Effector CD4-positive, alpha-beta T cell (primary cell): ENCODE results near the gene HNRNPUL2.
"Not testable (repeated sequence)": the region's sequence is repeated elsewhere in the genome, so short reads cannot be mapped to it uniquely, and the experiment has no call there.

Source experiments
- DNase-seq: peaks from one replicate; pipeline ENCODE4 v3.0.0-alpha.2; 2020

HNRNPUL2 gene

DNA sequence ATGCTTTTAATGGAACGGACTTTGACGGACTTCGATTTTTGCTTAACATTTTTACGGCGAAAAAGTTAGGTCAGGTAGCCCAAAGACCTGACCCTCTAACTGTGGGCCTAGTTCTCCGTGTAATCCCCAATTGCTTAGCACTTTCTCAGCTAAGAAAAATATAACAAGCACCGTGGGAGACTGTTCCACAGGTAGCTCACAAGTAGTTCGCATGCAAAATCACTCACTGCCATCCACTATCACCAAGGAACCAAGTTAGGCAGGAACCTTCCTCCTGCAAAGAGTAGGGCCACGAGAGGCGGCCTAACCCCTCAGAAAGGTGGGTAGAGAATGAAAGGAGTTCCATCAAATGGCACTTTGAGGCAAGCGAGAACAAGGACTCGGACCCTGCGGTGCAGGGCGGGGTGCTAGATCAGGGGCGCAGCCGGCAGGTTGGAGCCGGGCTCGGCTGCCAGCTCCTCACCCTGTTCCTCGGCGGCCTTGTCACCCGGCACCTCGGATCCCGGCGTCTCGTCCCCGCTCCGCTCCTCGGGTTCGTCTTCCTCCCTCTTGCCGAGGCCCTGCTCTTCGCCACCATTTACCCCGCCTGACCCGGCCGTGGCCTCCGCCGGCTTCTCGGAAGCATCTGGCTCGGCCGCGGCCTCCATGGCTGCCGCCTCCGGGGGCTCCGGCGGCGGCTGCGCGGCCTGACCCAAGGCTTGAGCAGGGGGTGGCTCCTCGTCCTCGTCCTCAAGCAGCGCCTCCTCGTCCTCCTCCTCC lies 922 bp downstream of the HNRNPUL2 start:
- peak; percentile 8 for DNase-seq

DNA sequence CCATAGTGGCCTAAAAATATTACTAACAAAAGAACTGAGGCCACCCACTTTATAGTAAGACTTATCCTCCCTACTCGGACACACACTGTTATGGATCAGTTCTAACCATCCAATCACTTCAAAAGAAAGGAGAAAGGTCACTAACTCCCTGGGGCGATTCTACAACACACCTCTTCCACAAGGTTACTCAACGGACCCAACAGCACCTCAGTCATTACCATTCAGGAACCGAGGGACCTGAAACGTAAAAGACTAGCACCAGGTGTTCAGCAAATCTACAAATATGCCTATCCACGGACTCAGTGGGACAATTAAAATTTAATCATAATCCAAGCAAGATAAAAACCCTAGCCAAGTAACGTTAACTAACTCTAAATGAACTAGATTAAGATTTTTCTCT lies 1.6 kb downstream of the HNRNPUL2 start:
- DNase-seq: no peak

DNA sequence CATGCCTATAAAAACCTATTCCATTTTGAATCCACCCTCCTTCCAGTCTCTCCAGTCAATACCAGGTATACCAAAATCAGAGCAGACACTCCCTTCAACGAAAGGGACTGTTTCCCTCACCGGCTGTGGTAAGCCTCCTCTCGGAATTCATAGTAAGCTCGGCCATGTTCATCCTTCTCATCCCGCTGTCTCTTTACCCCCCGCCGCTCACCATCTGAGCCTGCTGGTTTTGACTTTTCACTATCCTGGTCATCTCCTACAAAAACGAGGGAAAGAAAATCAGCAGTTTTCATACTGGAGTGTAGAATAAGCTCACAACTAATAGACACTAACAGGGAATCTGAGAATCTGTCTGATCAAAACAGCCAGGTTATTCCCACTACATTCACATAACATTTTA lies 3.1 kb downstream of the HNRNPUL2 start:
- no peak for DNase-seq

DNA sequence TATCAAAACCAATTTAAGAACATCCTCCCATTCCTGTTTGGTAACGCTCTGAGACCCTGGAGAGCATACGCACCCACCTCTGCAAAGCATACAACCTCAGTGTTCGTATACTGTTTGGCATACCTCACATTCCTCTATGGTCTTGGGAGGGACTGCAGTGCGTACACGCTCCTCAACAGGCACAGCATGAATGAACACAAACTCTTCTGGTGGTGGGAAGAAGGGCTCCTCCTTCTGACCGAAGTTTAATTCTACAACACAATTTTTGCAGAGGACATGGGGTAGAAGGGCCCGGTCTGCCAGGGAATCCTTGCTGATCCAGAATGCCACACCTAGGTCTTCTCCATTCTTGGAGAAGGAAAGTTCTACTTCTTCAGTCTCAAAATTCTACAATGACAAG lies 5.3 kb downstream of the HNRNPUL2 start:
- DNase-seq: no peak

DNA sequence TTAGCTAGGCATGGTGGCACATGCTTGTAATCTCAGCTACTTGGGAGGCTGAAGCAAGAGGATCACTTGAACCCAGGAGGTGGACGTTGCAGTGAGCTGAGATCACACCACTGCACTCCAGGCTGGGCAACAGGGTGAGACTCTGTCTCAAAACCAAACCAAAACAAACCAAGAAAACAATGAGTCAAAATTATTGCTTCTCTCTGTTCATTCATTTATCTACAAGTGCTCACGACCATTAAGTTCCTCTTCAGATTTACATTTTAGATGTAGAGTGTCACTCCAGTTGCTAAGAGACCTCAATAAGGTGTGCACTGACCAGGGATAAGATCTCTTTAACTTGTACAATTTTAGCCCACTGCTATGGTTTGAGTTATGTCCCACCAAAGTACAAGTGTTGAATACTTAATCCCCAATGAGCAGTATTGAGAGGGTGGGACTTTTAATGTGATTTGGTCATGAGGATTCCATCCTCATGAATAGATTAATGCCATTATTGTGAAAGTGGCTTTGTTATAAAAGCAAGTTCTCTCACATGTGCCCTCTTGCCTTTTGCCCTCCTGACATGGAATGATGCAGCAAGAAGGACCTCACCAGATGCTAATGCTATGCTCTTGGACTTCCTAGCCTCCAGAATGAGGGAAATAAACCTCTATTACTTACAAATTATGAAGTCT lies 7.8 kb downstream of the HNRNPUL2 start:
- no peak for DNase-seq

DNA sequence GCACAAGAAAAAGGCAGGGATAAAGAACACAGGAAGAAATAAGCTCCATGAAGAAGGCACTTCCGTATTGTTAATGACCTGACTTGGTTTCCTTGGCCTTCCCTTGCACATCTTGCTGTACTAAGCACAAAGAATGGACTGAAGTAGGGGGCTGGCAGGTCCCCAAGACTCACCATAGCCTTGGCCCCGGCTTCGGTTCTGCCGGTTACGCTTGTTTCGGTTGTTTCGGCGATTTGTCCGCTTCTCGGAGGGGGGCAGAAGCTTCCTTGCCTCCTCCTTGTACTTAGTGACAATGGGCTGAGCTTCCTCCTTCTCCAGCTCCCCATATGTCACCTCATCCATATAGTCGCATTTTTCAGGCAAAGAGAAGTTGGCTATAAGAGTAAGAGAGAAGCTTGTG lies 10.4 kb downstream of the HNRNPUL2 start:
- DNase-seq: no peak

DNA sequence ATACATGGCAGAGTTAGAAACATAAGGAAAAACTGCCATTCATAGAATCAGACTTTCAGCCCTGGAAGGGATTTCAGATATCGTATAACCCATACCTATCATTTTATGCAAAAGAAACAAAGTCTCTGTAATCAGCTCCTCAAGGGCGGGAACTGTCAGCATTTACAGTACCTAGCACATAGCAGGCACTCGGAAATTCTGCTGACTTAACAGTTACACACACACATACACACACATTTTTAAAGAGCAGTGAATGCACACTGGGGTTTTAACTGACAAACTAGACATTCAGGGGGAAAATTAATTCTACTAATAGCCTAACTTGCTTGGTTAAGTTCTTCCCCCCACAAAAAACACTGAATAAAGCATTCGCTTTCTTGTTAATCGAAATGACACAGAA lies 11.1 kb downstream of the HNRNPUL2 start:
- no peak for DNase-seq

DNA sequence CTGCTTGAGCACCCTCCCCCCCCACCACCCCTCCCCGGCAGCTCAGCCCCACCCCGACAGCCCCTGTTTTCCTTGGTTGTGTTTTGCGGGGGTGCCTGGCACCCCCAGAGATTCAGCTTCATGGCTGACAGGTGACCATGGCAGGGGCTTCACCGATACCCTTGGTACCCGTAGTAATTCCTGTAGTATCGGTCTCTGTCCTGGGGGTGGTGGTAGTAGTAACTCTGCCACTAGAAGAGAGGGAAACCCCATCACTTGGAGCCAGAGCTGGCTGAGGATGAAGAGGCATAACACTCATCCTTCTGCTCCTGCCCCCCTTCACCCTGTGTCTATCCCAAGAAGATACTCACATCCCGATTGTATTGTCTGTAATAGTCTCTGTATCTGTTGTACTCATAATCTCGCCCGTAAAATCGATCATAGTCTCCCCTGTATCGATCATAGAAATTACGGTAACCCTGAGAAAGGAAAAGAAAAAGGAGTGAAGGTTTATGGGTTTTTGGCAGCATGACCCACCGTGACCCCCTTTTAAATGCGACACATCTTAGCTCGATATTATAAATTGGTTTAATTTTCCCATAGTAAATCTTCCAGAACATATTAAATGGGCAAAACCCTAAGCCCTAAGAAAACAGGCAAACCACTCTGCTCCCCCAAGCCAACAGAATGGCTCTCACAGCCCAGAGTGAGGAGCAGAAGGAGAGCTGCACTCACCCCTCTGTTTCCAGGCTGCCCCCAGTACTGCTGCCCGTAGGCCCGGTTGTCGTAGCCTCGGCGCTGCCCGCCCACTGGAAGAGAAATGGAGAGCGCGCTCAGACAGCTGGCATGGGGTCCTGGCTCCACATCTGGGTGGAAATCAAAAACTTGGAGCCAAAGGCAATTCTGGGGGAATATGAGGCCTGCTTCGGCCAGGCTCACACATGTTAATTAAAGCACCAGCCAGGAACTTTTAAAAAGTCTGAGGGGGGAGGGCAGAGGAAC lies 11.8 kb downstream of the HNRNPUL2 start:
- DNase-seq: no peak

DNA sequence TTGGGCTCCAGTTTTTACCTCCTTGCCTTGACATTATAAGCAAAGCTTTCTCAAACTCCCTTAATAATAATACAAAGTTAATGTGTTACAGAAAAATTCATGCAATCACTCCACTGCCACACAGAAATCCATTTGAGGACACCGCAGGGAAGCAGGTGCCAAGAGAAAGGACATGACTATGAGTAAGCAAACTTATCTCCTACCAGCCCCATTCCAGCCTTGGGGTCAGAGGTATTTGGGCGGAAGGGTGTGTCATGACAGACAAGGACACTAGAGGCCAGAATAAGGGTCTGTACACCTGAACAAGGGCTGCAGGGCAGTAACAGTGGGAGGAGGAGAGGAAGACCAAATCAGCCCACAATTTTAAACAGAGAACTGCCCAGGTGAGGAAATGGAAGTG lies 13.9 kb downstream of the HNRNPUL2 start:
- DNase-seq: no peak

DNA sequence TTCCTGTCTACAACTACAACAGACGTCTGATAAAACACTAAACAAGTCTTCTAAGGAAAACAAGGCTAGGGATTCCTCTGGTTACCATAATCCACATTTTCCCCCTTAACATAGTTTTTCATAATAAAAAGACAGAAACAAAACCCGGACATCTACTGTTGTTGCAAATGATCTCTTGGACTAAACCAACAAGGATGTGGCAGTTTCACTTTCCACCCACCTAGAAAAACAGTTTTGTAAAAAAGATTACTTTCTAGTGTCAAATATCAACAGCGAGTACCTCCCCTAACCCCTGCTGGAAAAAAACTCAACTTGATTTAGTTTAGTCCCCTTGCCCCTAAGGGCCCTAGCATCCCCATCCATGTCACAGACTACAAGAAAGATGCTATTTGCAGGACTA lies 14.4 kb downstream of the HNRNPUL2 start:
- no peak for DNase-seq

DNA sequence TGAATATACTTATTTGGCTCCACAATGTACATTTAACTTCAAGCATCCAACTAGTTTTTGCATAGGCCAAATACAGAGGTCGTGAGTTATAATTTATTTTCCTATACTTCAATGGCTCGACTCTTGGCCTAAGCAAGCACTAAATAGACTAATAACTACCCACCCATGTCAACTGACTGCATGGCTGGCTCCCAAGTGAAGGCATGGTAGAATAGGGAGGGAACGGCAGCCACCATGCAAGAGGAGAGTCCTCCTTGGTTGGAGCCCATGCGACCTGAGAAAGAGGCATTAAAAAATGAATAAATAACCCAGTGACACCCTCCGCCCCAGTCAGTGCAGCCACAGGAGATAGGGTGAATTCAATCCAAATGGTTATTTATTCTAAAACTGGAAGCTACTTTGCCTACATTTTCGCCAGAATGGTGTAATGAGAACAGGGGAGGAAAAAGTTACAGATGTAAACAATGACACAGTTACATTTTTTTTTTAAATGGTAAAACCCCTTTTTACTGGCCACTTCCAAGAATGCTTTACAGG lies 14.9 kb downstream of the HNRNPUL2 start:
- DNase-seq: no peak

DNA sequence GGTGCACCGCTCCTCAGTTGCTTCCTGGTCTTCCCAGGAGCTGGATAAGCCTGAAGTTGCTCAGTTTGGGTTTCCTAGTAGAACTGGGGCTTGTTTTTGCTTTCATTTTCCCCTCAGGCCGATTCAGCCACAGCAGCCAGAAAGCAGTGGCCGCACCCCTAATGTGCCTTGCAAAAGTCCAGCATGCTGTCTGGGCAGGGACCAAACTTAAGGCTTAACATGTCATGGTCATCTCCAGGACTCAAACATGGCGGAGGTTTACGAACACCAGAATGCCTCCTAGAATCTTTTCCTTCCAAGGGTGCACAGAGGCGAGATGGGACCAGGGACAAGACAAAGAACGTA lies 17.3 kb downstream of the HNRNPUL2 start:
- DNase-seq: no peak

DNA sequence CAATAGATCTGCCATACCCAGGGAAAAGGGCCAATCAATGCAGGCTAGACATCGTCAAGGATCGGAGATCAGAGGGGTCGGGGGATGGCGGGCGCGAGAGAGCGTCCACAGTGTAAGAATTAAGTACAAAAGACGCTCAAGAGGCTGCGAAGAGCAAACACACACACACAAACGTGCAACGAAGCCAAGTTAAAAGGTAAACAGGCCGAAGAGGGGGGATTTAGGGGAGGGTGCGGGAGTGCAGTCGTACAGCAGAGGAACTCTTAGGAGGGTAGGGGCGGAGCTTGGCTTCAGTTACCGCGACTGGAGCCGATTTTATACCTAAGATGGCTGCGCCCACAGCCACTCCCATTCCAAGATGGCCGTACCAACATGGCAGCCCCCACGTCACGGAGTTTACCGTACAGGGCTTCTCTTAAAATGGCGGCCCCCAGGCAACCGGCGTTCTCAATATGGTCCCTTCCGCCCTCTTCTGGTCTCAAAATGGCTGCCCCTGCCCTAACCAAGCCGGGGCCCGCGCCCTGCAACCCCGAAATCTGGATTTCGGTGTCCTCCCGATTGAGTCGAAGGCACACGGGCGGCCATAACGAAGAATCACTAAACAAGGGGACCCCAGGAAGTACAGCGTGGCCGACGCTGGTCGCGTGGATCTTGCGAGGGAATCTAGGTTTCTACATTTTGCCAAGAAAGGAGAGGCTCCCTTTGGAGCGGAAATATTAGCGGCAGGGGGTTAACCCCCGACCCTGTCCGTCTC lies 17.8 kb downstream of the HNRNPUL2 start:
- peak; percentile 96 for DNase-seq

DNA sequence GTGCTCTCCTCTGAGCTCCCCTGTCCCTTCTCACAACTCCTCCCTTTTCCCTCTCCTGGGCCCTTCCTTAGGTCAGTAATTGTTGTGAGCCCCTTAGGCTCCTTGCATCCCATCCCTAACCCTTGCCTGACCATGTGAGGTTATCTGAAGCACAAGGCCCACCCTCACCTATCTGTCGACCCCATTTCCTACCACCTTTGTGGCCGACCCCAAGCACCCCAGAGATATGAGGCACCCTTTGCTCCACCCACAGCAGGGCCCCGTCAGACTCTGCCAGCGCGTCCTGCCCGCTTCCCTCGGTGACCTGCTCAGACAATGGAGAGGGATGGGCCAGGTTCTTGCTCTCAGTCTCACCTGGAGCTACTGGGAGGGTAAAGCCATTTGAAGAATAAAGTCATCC lies 18.5 kb downstream of the HNRNPUL2 start:
- peak; percentile 34 for DNase-seq

DNA sequence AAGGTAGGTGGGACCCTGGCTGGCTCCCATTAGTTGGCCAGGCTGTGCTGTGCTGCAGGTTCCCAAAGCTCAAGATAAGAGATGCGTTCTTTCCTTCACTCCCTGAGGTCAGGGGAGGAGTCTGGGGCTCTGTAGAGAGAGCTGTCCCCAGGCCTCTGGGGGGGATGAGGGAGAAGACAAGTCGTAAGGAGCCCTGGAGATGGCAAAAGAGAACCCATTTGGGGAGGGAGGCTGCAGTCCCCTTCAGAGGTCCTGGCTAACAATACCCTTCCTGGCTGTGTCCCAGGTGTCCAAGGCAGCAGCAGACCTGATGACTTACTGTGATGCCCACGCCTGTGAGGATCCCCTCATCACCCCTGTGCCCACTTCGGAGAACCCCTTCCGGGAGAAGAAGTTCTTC lies 18.9 kb downstream of the HNRNPUL2 start:
- DNase-seq: no peak

DNA sequence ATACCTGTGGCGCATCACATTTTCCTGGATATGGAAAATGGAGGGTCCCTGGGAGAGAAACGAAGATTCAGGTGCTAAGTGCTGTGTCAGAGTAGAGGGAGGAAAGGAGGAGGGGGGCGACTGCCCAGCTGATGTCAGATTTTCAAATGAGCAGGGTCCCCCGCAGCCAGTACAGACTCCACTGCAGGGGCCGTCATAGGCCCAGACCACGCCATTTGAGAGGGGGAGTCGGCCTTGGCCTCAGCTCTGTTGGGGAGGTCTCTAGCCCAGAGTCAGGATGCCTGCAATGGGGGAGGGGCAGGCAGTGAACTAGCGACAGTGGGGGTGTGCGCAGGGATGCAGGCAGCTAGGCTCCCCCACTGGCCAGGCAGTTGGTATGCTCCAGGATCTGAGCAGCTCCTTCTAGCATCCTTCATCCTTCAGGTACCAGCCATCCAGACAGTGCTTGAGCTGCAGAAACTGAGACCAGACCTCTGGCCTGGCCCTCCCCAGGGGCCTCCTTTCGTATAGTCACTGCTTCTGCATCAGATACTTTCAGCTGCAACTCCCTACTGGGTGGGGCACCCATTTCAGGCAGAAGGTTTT lies 19.9 kb downstream of the HNRNPUL2 start, which contains the start of the genes BSCL2 and GNG3:
Gene BSCL2 (minus strand): TSS at position 148 of the 585 bp plus-strand sequence. CDS start 229 bp downstream, outside the sequence.
Gene GNG3 (plus strand): TSS at position 400 of the 585 bp plus-strand sequence. CDS start 620 bp downstream, outside the sequence.
- DNase-seq: no peak

DNA sequence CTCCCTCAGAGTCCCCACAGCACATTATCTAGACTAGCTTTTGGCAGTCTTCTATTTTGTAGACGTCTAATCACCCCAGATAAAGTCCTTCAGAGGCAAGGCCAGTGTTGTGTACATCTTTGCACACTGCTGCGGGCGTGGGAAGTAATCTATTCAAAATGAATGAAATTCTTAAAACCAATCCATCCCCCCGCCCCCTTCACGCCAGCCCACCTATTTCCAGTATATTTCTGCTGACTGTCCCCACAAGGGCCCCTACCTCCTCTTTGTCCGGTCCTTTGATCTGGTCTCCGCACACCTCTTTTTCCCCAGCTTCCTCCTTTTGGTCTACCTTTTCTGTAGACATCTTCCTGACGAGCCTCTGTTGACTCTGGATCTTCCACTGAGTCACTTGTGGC lies 20.4 kb downstream of the HNRNPUL2 start:
- no peak for DNase-seq

DNA sequence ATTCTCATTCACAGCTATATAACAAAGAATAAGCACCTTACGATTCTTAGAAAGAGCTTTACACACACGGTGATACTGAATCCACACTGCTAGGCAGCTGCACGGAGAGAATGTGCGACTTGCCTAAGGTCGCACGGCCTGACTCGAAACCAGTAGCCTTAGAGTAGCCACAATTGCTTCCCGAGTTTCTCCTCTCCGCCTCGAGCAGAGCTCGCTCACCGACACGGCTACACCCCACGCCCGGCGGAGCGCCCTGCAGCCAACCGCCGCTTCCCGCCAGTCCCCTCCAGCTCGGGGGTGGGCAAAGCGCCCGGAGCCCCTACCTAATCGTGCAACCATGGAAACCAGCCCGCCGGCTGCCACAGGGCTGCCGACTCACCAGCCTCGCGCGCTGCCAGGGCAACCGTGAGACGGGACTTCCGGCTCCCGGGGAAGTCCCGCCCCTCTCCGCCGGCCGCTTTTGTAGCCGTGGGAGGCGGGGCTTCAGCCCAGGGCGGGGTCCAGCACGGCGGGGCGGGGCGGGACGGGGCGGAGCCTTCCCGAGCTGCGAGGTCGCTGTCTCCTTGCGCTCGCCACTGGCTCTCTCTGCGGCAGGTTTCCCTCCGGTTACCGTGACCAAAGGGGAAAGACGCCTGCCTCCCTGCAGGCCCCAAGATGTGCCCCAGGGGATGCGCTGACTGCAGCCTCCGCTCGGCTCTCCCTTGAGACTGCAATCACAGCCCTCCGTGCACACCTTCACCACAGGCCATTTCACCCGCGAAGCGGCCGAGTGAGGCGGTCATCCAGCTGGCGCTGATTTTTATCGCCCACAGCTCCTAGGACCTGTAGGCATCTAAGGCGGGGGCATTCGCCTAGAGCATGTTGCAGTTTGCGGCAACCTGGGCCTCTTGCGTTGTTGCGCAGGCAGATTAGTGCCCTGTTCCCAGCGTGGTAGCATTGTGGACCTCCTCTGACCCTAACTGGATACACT lies 21.1 kb downstream of the HNRNPUL2 start:
- peak; percentile 95 for DNase-seq

DNA sequence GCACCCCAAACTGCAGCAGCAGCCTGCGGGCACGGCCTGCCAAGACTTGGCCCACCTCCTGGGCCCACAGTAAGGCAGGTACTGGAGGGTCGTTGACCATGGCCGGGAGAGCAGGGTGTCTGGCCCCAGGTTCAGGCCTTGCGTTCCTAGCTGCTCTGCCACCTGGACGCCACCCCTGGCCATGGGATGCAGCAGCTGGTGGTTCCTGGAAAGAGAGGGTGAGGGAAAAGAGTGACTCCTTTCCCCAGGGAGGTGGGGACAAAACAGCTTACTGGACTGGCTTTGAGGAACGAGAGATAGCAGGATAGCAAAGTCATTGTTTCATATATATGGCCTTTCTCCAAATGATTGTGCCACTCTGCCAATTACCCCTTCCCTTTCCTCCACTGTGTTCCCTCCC lies 21.8 kb downstream of the HNRNPUL2 start:
- no peak for DNase-seq

DNA sequence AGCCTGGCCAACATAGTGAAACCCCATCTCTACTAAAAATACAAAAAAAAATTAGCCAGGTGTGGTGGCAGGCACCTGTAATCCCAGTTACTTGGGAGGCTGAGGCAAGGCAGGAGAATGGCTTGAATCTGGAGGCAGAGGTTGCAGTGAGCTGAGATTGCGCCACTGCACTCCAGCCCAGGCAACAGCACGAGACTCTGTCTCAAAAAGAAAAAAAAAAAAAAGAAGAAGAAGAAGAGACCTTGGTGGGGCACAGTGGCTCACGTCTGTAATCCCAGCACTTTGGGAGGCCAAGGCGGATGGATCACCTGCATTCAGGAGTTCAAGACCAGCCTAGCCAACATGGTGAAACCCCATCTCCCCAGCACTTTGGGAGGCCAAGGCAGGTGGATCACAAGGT lies 23.3 kb downstream of the HNRNPUL2 start:
- DNase-seq: not testable (repeated sequence)

DNA sequence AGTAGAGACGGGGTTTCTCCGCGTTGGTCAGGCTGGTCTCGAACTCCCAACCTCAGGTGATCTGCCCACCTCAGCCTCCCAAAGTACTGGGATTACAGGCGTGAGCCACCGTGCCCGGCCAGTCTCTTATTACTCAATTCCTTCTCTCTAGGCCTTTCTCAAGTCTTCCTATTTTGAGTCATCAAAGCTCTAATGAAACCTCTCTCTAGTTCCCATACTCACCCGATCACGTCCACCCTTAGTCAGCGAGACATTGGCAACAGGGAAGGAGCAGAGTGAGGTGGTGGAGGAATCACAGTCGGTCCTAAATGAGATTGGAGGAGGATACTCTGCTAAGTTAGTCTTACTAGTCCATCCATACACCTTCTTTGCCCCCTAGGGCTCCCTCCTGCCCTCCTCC lies 25.0 kb downstream of the HNRNPUL2 start:
- DNase-seq: no peak
